WTC11 (cell line): ENCODE data around the gene JADE3. TPM values are rescaled to one million over a fixed set of nuclear protein-coding genes. Genes with fewer than 3 reads are reported as not detected.

Experiments used
- ATAC-seq: fragments of 200-7000 bp; cut with Tn5 transposase; 2 replicates; pipeline ENCODE4 v1.10.0; 2021; ENCODE audit warnings: mild to moderate bottlenecking, moderate library complexity
- CTCF ChIA-PET: fragments of 300-600 bp; sonication (Branson Sonifier 250); formaldehyde crosslinking; loops from one replicate; lab custom pipeline; 2021; ENCODE audit warnings: antibody characterized with exemption; lab: Charles Lee
- POLR2A ChIA-PET: fragments of 350-600 bp; sonication (Branson Sonifier 250); formaldehyde crosslinking; loops from one replicate; lab custom pipeline; 2021; ENCODE audit warnings: antibody characterized with exemption; lab: Charles Lee
- DNase-seq: peaks from one replicate; pipeline ENCODE4 v3.0.0; 2021; ENCODE audit warnings: low spot score
- H3K27ac Mint-ChIP-seq: 2 replicates; pipeline ENCODE4 v1.8.0; 2021; ENCODE audit warnings: mixed read lengths
- H3K27me3 Mint-ChIP-seq: 2 replicates; pipeline ENCODE4 v1.8.0; 2021; ENCODE audit warnings: low read depth, mild to moderate bottlenecking, moderate library complexity, mixed read lengths
- H3K36me3 Mint-ChIP-seq: 2 replicates; pipeline ENCODE4 v1.8.0; 2021; ENCODE audit warnings: mixed read lengths
- H3K4me1 Mint-ChIP-seq: 2 replicates; pipeline ENCODE4 v1.8.0; 2022; ENCODE audit warnings: mixed read lengths
- H3K4me3 Mint-ChIP-seq: 2 replicates; pipeline ENCODE4 v1.8.0; 2021; ENCODE audit warnings: mild to moderate bottlenecking, moderate library complexity, mixed read lengths
- H3K9me3 Mint-ChIP-seq: 2 replicates; pipeline ENCODE4 v1.8.0; 2021; ENCODE audit warnings: mixed read lengths
- CTCF ChIP-seq: fragments of 200-600 bp; IDR thresholded peaks from 2 replicates; pipeline ENCODE4 v1.8.0; 2022; ENCODE audit warnings: antibody characterized with exemption
- E2F1 ChIP-seq: sonication (generic); formaldehyde crosslinking; IDR thresholded peaks from 2 replicates; pipeline ENCODE4 v1.8.0; 2022; ENCODE audit warnings: mild to moderate bottlenecking, missing genetic modification reagents
- ERG ChIP-seq: fragments of 250-450 bp; sonication (Bioruptor Pico); IDR thresholded peaks from 2 replicates; pipeline ENCODE4 v1.8.0; 2021; ENCODE audit warnings: mild to moderate bottlenecking
- ETV6 ChIP-seq: sonication (generic); formaldehyde crosslinking; IDR thresholded peaks from 2 replicates; pipeline ENCODE4 v1.8.1; 2022; ENCODE audit warnings: mild to moderate bottlenecking, missing genetic modification reagents
- FOXP4 ChIP-seq: sonication (generic); formaldehyde crosslinking; IDR thresholded peaks from 2 replicates; pipeline ENCODE4 v1.8.0; 2022; ENCODE audit warnings: mild to moderate bottlenecking, missing genetic modification reagents
- JAZF1 ChIP-seq: fragments of 250-450 bp; sonication (Bioruptor Pico); IDR thresholded peaks from 2 replicates; pipeline ENCODE4 v1.9.0; 2021; ENCODE audit warnings: moderate library complexity, mild to moderate bottlenecking, inconsistent platforms
- KAT7 ChIP-seq: sonication (generic); formaldehyde crosslinking; IDR thresholded peaks from 2 replicates; pipeline ENCODE4 v1.8.1; 2023; ENCODE audit warnings: missing genetic modification reagents, mild to moderate bottlenecking, borderline replicate concordance
- MAX ChIP-seq: sonication (generic); formaldehyde crosslinking; IDR thresholded peaks from 2 replicates; pipeline ENCODE4 v1.8.0; 2022; ENCODE audit warnings: mild to moderate bottlenecking, missing genetic modification reagents
- NR3C1 ChIP-seq: sonication (generic); formaldehyde crosslinking; conservative IDR thresholded peaks from 2 replicates; pipeline ENCODE4 v1.8.1; 2023; ENCODE audit warnings: low read depth, mild to moderate bottlenecking, missing genetic modification reagents
- SMAD4 ChIP-seq: sonication (generic); formaldehyde crosslinking; IDR thresholded peaks from 2 replicates; pipeline ENCODE4 v1.8.0; 2022; ENCODE audit warnings: mild to moderate bottlenecking, missing genetic modification reagents
- TCF7 ChIP-seq: sonication (generic); formaldehyde crosslinking; IDR thresholded peaks from 2 replicates; pipeline ENCODE4 v1.8.0; 2022; ENCODE audit warnings: mild to moderate bottlenecking, low read depth, missing genetic modification reagents, moderate library complexity
- ZBTB43 ChIP-seq: sonication (generic); formaldehyde crosslinking; IDR thresholded peaks from 2 replicates; pipeline ENCODE4 v1.8.1; 2023; ENCODE audit warnings: mild to moderate bottlenecking, missing genetic modification reagents
- ZNF138 ChIP-seq: sonication (generic); formaldehyde crosslinking; conservative IDR thresholded peaks from 2 replicates; pipeline ENCODE4 v1.8.1; 2022; ENCODE audit warnings: mild to moderate bottlenecking, moderate library complexity, missing genetic modification reagents
- ZNF219 ChIP-seq: sonication (generic); formaldehyde crosslinking; IDR thresholded peaks from 2 replicates; pipeline ENCODE4 v1.8.0; 2023; ENCODE audit warnings: missing genetic modification reagents, mild to moderate bottlenecking, borderline replicate concordance
- ZNF425 ChIP-seq: fragments of 250-450 bp; sonication (Bioruptor Pico); conservative IDR thresholded peaks from 2 replicates; pipeline ENCODE4 v1.9.0; 2021; ENCODE audit warnings: mild to moderate bottlenecking
- total RNA-seq: library from RNA; stranded (reverse); gene quantifications from 3 replicates; pipeline ENCODE4 v1.2.3, GENCODE V29; 2021

The JADE3 gene
- total RNA-seq, 1 experiment from 2014 or later: 19.2 TPM

GRCh38 chrX:46984705-46985104 lies 72.5 kb downstream of the JADE3 start (continued):
- TF ChIP-seq ERG (CRISPR knock-in tag): no peak
- no peak for TF ChIP-seq ETV6
- TF ChIP-seq E2F1 (CRISPR knock-in tag): no peak

GRCh38 chrX:46989548-46989947 lies 77.3 kb downstream of the JADE3 start:
- ChIA-PET CTCF (no interaction called here), POLR2A (no interaction called here)
- Mint-ChIP-seq H3K4me3 (no peak overlapping the region), H3K27ac (no peak overlapping the region), H3K4me1 (peaks cover 31% of the 10 kb centered on the region), H3K9me3 (no peaks in the 10 kb centered on the region), H3K36me3 (peaks cover 22% of the 10 kb centered on the region; the same call in 1 of the 2 replicates), H3K27me3 (no peaks in the 10 kb centered on the region)
- DNase-seq: no peak
- no peak for ATAC-seq
- no peak for TF ChIP-seq MAX (CRISPR knock-in tag)
- TF ChIP-seq CTCF: no peak
- no peak for TF ChIP-seq FOXP4 (CRISPR knock-in tag)
- no peak for TF ChIP-seq ZNF138 (CRISPR knock-in tag)
- TF ChIP-seq ZNF219 (CRISPR knock-in tag): no peak
- TF ChIP-seq NR3C1: no peak
- no peak for TF ChIP-seq SMAD4 (CRISPR knock-in tag)
- no peak for TF ChIP-seq ERG (CRISPR knock-in tag)
- TF ChIP-seq ZBTB43: no peak
- TF ChIP-seq ZNF425: no peak
- TF ChIP-seq JAZF1 (CRISPR knock-in tag): no peak
- no peak for TF ChIP-seq TCF7 (CRISPR knock-in tag)
- TF ChIP-seq KAT7 (CRISPR knock-in tag): no peak
- TF ChIP-seq E2F1 (CRISPR knock-in tag): no peak
